DOHH2 (cell line): ENCODE data around the gene RECQL5.

Experiments used
- H3F3A ChIP-seq: fragments of 200-600 bp; sonication (generic), shearing (Covaris generic); 2 replicates; pipeline ENCODE4 v1.6.0; 2016; ENCODE audit warnings: antibody characterized with exemption, mild to moderate bottlenecking; ENCODE audit not compliant: control insufficient read depth, insufficient read depth
- H3K27ac ChIP-seq: fragments of 200-600 bp; sonication (generic); 2 replicates; pipeline ENCODE4 v1.5.1; 2014; ENCODE audit warnings: low read depth, mild to moderate bottlenecking, low read length, moderate library complexity
- H3K27me3 ChIP-seq: fragments of 200-600 bp; sonication (generic); 2 replicates; pipeline ENCODE4 v1.6.1; 2014; ENCODE audit warnings: mild to moderate bottlenecking, low read length, mixed read lengths; ENCODE audit not compliant: control insufficient read depth
- H3K36me3 ChIP-seq: fragments of 200-600 bp; sonication (generic); 2 replicates; pipeline ENCODE4 v1.6.1; 2014; ENCODE audit warnings: mild to moderate bottlenecking, low read length, moderate library complexity, mixed read lengths; ENCODE audit not compliant: control insufficient read depth
- H3K4me1 ChIP-seq: fragments of 200-600 bp; sonication (generic); 2 replicates; pipeline ENCODE4 v1.6.1; 2014; ENCODE audit warnings: mild to moderate bottlenecking, low read length, mixed read lengths; ENCODE audit not compliant: control insufficient read depth
- H3K4me2 ChIP-seq: fragments of 200-600 bp; sonication (generic); 2 replicates; pipeline ENCODE4 v1.6.0; 2014; ENCODE audit warnings: mild to moderate bottlenecking, low read length, moderate library complexity
- H3K4me3 ChIP-seq: fragments of 200-600 bp; sonication (generic); 2 replicates; pipeline ENCODE4 v1.5.1; 2014; ENCODE audit warnings: mild to moderate bottlenecking, low read length, mixed read lengths
- H3K79me2 ChIP-seq: fragments of 200-600 bp; sonication (generic); 2 replicates; pipeline ENCODE4 v1.6.1; 2014; ENCODE audit warnings: mild to moderate bottlenecking, low read length, mixed read lengths; ENCODE audit not compliant: control insufficient read depth
- H3K9me2 ChIP-seq: fragments of 200-600 bp; sonication (generic); replicated peaks from 2 replicates; pipeline ENCODE4 v1.6.1; 2014; ENCODE audit warnings: mild to moderate bottlenecking, low read length, mixed read lengths; ENCODE audit not compliant: control insufficient read depth
- H3K9me3 ChIP-seq: fragments of 200-600 bp; sonication (generic); 2 replicates; pipeline ENCODE4 v1.6.1; 2014; ENCODE audit warnings: antibody characterized with exemption, low read length, mixed read lengths; ENCODE audit not compliant: control insufficient read depth, insufficient read depth
- H4K20me1 ChIP-seq: fragments of 200-600 bp; sonication (generic); 2 replicates; pipeline ENCODE4 v1.6.0; 2014; ENCODE audit warnings: low read depth, mild to moderate bottlenecking, antibody characterized with exemption, low read length, moderate library complexity; ENCODE audit not compliant: control insufficient read depth, insufficient read depth
- CTCF ChIP-seq: fragments of 200-600 bp; sonication (generic); IDR thresholded peaks from one replicate; pipeline ENCODE4 v1.5.1; 2014; ENCODE audit warnings: antibody characterized with exemption, mild to moderate bottlenecking, low read depth, low read length; ENCODE audit not compliant: poor library complexity, severe bottlenecking
- EZH2phosphoT487 ChIP-seq: fragments of 200-600 bp; sonication (generic); IDR thresholded peaks from 2 replicates; pipeline ENCODE4 v1.6.1; 2017; ENCODE audit warnings: borderline replicate concordance, mild to moderate bottlenecking, antibody characterized with exemption, low read length, moderate library complexity, mixed read lengths

The RECQL5 gene

GRCh38 chr17:75624021-75624420, 42.9 kb downstream of the RECQL5 start:
- H3K27me3 ChIP-seq = no peaks in the 10 kb centered on the region
- no peak for TF ChIP-seq EZH2phosphoT487
- no peak for TF ChIP-seq CTCF
- H3K9me3 ChIP-seq = no peaks in the 10 kb centered on the region
- peaks cover 23% of the 10 kb centered on the region for H3K36me3 ChIP-seq
- H4K20me1 ChIP-seq = no peaks in the 10 kb centered on the region
- no peak overlapping the region for H3K4me2 ChIP-seq
- no peaks in the 10 kb centered on the region for H3K79me2 ChIP-seq
- no peak overlapping the region for H3K4me3 ChIP-seq
- peaks cover 16% of the 10 kb centered on the region for H3K4me1 ChIP-seq
- H3F3A ChIP-seq = no peaks in the 10 kb centered on the region
- no peaks in the 10 kb centered on the region for H3K9me2 ChIP-seq
- H3K27ac ChIP-seq = no peak overlapping the region

GRCh38 chr17:75623386-75623785, 43.6 kb downstream of the RECQL5 start:
- H3K4me1 ChIP-seq = peaks cover 16% of the 10 kb centered on the region
- H3K79me2 ChIP-seq = no peaks in the 10 kb centered on the region
- TF ChIP-seq EZH2phosphoT487 (no peak), CTCF (no peak)
- H3K9me3 ChIP-seq = no peaks in the 10 kb centered on the region
- H4K20me1 ChIP-seq = no peaks in the 10 kb centered on the region
- H3K36me3 ChIP-seq = peaks cover 16% of the 10 kb centered on the region
- H3K4me2 ChIP-seq = no peak overlapping the region
- no peaks in the 10 kb centered on the region for H3K27me3 ChIP-seq
- H3K4me3 ChIP-seq = no peak overlapping the region
- H3F3A ChIP-seq = no peaks in the 10 kb centered on the region
- no peak overlapping the region for H3K27ac ChIP-seq
- H3K9me2 ChIP-seq = no peaks in the 10 kb centered on the region

- Histone ChIP-seq H3F3A (no peaks in the 10 kb centered on the region), H3K79me2 (no peaks in the 10 kb centered on the region)
Observed at GRCh38 chr17:75622771-75623273, 44.1 kb downstream of the RECQL5 start.

More at GRCh38 chr17:75622771-75623273, 44.1 kb downstream of the RECQL5 start:
- H3K9me3 ChIP-seq = no peaks in the 10 kb centered on the region
- peaks cover 16% of the 10 kb centered on the region for H3K4me1 ChIP-seq
- H3K4me3 ChIP-seq = no peak overlapping the region
- no peaks in the 10 kb centered on the region for H3K27me3 ChIP-seq
- no peak overlapping the region for H3K27ac ChIP-seq
- no peak overlapping the region for H3K4me2 ChIP-seq
- H4K20me1 ChIP-seq = no peaks in the 10 kb centered on the region
- TF ChIP-seq EZH2phosphoT487 (no peak), CTCF (no peak)
- H3K36me3 ChIP-seq = peaks cover 15% of the 10 kb centered on the region; the same call in 1 of the 2 replicates
- H3K9me2 ChIP-seq = no peaks in the 10 kb centered on the region
